Measurements from ENCODE around the gene FBXW8.

The FBXW8 gene

GRCh38 chr12:117064049-117064448 lies 153.3 kb downstream of the FBXW8 start:
- no peak for DNase-seq (ENCODE audit: low read depth)
- no peak overlapping the region for H3K4me3 ChIP-seq (ENCODE audit: low read depth, low read length)
- no peak for TF ChIP-seq CTCF (IDR thresholded peaks at IDR 0.05; ENCODE audit: insufficient read depth, low read depth, low read length, missing control alignments)

- H3K4me3 ChIP-seq (ENCODE audit: low read depth, low read length): no peak overlapping the region
- TF ChIP-seq CTCF (IDR thresholded peaks at IDR 0.05; ENCODE audit: insufficient read depth, low read depth, low read length, missing control alignments): no peak
- DNase-seq (ENCODE audit: low read depth): no peak
Observed at GRCh38 chr12:117064596-117064995, 153.8 kb downstream of the FBXW8 start.

- no peak overlapping the region for H3K4me3 ChIP-seq (ENCODE audit: low read depth, low read length)
- no peak for TF ChIP-seq CTCF (IDR thresholded peaks at IDR 0.05; ENCODE audit: insufficient read depth, low read depth, low read length, missing control alignments)
- no peak for DNase-seq (ENCODE audit: low read depth)
Observed at GRCh38 chr12:117067016-117067415, 156.3 kb downstream of the FBXW8 start.

- H3K4me3 ChIP-seq (ENCODE audit: low read depth, low read length): no peak overlapping the region
- TF ChIP-seq CTCF (IDR thresholded peaks at IDR 0.05; ENCODE audit: insufficient read depth, low read depth, low read length, missing control alignments): no peak
- no peak for DNase-seq (ENCODE audit: low read depth)
Observed at GRCh38 chr12:117067638-117068037, 156.9 kb downstream of the FBXW8 start.

- TF ChIP-seq CTCF (IDR thresholded peaks at IDR 0.05; ENCODE audit: insufficient read depth, low read depth, low read length, missing control alignments): no peak
- H3K4me3 ChIP-seq (ENCODE audit: low read depth, low read length): no peak overlapping the region
- DNase-seq (ENCODE audit: low read depth): no peak
Observed at GRCh38 chr12:117068492-117068891, 157.7 kb downstream of the FBXW8 start.

- DNase-seq (ENCODE audit: low read depth): no peak
- TF ChIP-seq CTCF (IDR thresholded peaks at IDR 0.05; ENCODE audit: insufficient read depth, low read depth, low read length, missing control alignments): no peak
- H3K4me3 ChIP-seq (ENCODE audit: low read depth, low read length): no peak overlapping the region
Observed at GRCh38 chr12:117069101-117069797, 158.5 kb downstream of the FBXW8 start.

All from GM12865 (cell line).